Pancreas (tissue), 10 donors: ENCODE results near the gene MRC2. TPM values are rescaled to one million over a fixed set of nuclear protein-coding genes. Genes with fewer than 3 reads are reported as not detected.
A peak's percentile ranks its signal among the peaks of the same experiment; 100 is the strongest.

Experiments
- ATAC-seq, 4 donors: fragments of 200-7000 bp; cut with Tn5 transposase; one replicate each; pipeline versions ENCODE4 v1.8.0 to v1.9.1; 2020; ENCODE audit warnings: mild to moderate bottlenecking in 4 of 4, moderate library complexity in 4 of 4
- DNase-seq, 6 donors: peaks; one replicate each; pipeline ENCODE4 v3.0.0-alpha.2; 2020
- FAIRE-seq: peaks from 2 replicates; lab custom pipeline; 2012; peaks lifted over from hg19 to GRCh38; lab: Jason Lieb, UNC
- H3K27ac ChIP-seq, 4 donors: fragments of 200-600 bp; sonication (generic); 1 replicate in 3 of 4; 2 replicates in 1 of 4; pipeline versions ENCODE4 v1.5.0 to v1.8.0; 2020
- H3K27me3 ChIP-seq, 4 donors: fragments of 200-600 bp; one replicate each; pipeline ENCODE4 v1.8.0; 2021
- H3K36me3 ChIP-seq, 3 donors: fragments of 200-600 bp; sonication (generic) in 1 of 3; one replicate each; pipeline versions ENCODE4 v1.5.0 to v1.8.0; 2020 to 2021
- H3K4me1 ChIP-seq, 3 donors: fragments of 200-600 bp; one replicate each; pipeline ENCODE4 v1.8.0; 2021
- H3K4me3 ChIP-seq, 4 donors: fragments of 200-600 bp; sonication (generic) in 2 of 4; one replicate each; pipeline versions ENCODE4 v1.5.0 to v1.8.0; 2020 to 2021
- H3K9me3 ChIP-seq, 4 donors: fragments of 200-600 bp; one replicate each; pipeline ENCODE4 v1.8.0; 2021
- WGBS, 2 donors: extraction: QIAGEN DNeasy Blood & Tissue Kit; methylation state at CpG; one replicate each; pipeline ENCODE4 v1.1.7; 2013; 5-methylcytosine and 5-hydroxymethylcytosine counted together
- intact Hi-C, 3 donors: fragments of 100-400 bp; cut with DNase I; formaldehyde crosslinking; loops; one replicate each; pipeline versions ENCODE4 v1.11.1 to v1.14.2; 2022
- polyA plus RNA-seq, 2 donors: library from polyadenylated mRNA; stranded (reverse); fragments of 200-250 nt; gene quantifications; one replicate each; pipeline ENCODE4 v1.2.3, GENCODE V29; 2013
- total RNA-seq, 6 donors: library from RNA; stranded (reverse); fragmentation: NEBNext Ultra II Directional in 4 of 6; extraction: Animal tissue kit (Norgen Biotek cat#: 25700) in 4 of 6; gene quantifications; one replicate each; pipeline versions ENCODE4 v1.2.1 to v1.2.4, GENCODE V29; 2021 to 2023
- TF ChIP-seq, protein P1 (sequence below), 4 donors: fragments of 200-600 bp; sonication (generic) in 3 of 4; IDR thresholded peaks; one replicate each; pipeline versions ENCODE4 v1.5.0 to v1.8.0; 2021; ENCODE audit warnings: antibody characterized with exemption in 4 of 4
- donor health status: healthy with polysubstance abuse.
- donor health status: DM: no; HTN: no; CAD: no; lungs with moderate emphysema.
- donor health status: DM: no; HTN: no; CAD: no.
- donor health status: control.
- donor health status: control.
- donor health status: Bipolar disorder and iron deficiency.
- donor health status: DM: yes; HTN: yes; CAD: no.
- donor health status: DM: no; HTN: no; CAD: no.
- donor health status: DM: no; HTN: no; CAD: no.
- donor health status: DM: yes; HTN: yes; CAD: no.

Gene MRC2
- total and polyA plus RNA-seq, 8 donors = 1.6 to 25.4 (median 5.1) TPM

DNA sequence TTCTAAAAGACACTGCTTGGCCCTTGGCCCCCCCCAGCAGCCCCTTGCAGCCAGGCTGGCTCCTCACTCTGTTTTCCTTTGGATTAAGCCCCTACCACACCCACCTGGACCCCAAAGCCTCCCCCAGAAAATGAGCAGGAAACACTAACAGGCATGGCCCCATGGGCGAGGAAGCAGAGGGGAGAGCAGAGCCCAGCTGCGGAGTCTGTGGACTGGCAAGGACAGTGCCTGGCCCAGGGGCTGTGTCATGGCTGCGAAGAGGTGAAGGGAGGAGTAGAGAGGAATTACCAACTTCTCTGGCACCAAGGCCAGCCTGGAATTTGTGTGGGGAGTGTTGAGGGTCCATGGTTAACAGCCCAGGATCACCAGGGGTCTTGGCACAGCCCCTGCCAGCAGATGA, 47.4 kb downstream of the MRC2 start:
- Histone ChIP-seq H3K4me3 (no peak overlapping the region), H3K9me3 (no peaks in the 10 kb centered on the region), H3K36me3 (no peaks in the 10 kb centered on the region), H3K27me3 (no peaks in the 10 kb centered on the region), H3K4me1 (no peaks in the 10 kb centered on the region), H3K27ac (no peak overlapping the region)
- WGBS, 2 donors = 71 to 73% methylated on average over 3 of the region's 3 CpGs
- DNase-seq = no peak
- no peak for FAIRE-seq
- intact Hi-C loops = loop anchor here in 1 of 3 donors (10.0 kb wide), 1 partner anchor 730 kb away; no protein-coding TSS in a partner anchor
- no peak for ATAC-seq
- TF ChIP-seq, protein P1, sequence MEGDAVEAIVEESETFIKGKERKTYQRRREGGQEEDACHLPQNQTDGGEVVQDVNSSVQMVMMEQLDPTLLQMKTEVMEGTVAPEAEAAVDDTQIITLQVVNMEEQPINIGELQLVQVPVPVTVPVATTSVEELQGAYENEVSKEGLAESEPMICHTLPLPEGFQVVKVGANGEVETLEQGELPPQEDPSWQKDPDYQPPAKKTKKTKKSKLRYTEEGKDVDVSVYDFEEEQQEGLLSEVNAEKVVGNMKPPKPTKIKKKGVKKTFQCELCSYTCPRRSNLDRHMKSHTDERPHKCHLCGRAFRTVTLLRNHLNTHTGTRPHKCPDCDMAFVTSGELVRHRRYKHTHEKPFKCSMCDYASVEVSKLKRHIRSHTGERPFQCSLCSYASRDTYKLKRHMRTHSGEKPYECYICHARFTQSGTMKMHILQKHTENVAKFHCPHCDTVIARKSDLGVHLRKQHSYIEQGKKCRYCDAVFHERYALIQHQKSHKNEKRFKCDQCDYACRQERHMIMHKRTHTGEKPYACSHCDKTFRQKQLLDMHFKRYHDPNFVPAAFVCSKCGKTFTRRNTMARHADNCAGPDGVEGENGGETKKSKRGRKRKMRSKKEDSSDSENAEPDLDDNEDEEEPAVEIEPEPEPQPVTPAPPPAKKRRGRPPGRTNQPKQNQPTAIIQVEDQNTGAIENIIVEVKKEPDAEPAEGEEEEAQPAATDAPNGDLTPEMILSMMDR (IDR thresholded peaks at IDR 0.05) = no peak

DNA sequence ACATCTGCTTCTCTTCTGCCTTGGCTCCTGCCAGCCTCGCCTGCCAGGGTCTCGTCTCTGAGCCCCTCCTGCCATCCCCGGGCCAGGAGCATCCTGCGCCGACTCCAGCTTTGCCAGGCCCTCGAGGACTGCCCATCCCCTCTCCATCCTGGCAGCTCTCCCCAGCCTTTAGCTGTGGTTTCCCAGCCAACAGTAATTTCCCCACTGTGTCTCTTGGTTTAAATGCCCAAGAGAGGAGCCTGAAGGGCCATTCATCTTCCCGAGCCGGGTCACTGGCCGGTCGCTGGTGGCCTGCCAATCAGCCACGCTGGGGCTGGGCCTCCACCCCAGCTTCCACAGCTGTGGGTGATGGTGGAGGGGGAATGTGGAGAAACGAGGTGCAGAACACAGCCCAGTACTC, 47.8 kb downstream of the MRC2 start:
- no peaks in the 10 kb centered on the region for H3K27me3 ChIP-seq
- ATAC-seq = peak in 1 of 4 donors; percentile 17
- no peaks in the 10 kb centered on the region for H3K4me1 ChIP-seq
- H3K9me3 ChIP-seq = no peaks in the 10 kb centered on the region
- intact Hi-C loops = loop anchor here in 1 of 3 donors (10.0 kb wide), 1 partner anchor 730 kb away; no protein-coding TSS in a partner anchor
- 50 to 59% methylated on average over 12 of the region's 12 CpGs for WGBS, 2 donors
- TF ChIP-seq, protein P1 (IDR thresholded peaks at IDR 0.05) = no peak
- no peak for DNase-seq
- H3K36me3 ChIP-seq = no peaks in the 10 kb centered on the region
- H3K4me3 ChIP-seq = no peak overlapping the region
- no peak for FAIRE-seq
- no peak overlapping the region for H3K27ac ChIP-seq

DNA sequence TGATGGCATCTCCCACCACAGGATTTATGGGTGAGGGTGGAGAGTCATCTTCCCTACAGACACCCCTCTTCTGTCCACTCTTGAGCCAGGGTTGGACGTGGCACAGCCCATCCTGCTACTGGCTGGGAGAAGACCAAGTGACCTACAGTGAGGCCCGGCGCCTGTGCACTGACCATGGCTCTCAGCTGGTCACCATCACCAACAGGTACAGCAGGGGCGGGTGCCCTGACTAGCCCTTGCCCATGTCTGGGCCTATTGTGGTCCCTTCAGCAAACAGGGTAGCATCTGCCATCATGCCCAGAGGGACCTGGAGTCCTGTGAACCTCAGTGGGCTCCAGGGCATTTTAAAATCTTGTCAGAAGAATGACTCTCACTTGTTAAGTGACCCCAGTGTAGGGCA, 48.2 kb downstream of the MRC2 start:
- Histone ChIP-seq H3K36me3 (no peaks in the 10 kb centered on the region), H3K4me1 (no peaks in the 10 kb centered on the region), H3K27me3 (no peaks in the 10 kb centered on the region), H3K27ac (no peak overlapping the region), H3K4me3 (no peak overlapping the region), H3K9me3 (no peaks in the 10 kb centered on the region)
- DNase-seq = no peak
- no peak for ATAC-seq
- TF ChIP-seq, protein P1 (IDR thresholded peaks at IDR 0.05) = no peak
- WGBS, 2 donors = 77 to 79% methylated on average over 4 of the region's 4 CpGs
- FAIRE-seq = no peak
- intact Hi-C loops = loop anchor here in 1 of 3 donors (10.0 kb wide), 1 partner anchor 729 kb away; no protein-coding TSS in a partner anchor

DNA sequence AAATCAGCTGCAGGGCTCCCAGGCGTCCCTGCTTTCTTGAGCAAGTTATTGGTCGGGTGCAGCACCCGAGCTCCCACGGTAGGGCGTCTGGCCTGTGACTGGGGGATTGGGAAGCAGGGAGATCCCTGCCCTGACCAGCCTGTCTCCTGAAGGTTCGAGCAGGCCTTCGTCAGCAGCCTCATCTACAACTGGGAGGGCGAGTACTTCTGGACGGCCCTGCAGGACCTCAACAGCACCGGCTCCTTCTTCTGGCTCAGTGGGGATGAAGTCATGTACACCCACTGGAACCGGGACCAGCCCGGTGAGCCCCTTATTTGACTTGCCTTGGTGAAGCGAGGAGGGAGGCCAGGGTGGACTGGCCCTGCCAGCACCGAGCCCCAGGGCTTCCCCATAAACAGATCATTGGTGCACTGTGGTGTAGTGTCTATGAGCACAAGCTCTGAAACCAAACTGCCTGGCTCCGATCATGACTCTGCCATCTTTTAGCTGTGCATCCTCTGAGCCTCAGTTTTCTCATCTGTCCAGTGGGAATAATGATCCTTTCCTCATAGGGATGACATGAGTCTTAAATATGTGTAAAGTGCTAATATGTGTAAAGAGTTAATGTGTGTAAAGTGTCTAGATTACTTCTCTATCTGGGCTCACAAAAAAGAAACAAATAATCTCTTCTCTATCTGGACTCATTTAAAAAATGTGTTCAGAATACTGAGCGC, 48.9 kb downstream of the MRC2 start:
- WGBS, 2 donors = 77 to 79% methylated on average over 16 of the region's 16 CpGs
- DNase-seq = no peak
- Histone ChIP-seq H3K4me3 (no peak overlapping the region), H3K9me3 (no peaks in the 10 kb centered on the region), H3K27ac (no peak overlapping the region), H3K36me3 (no peaks in the 10 kb centered on the region), H3K27me3 (no peaks in the 10 kb centered on the region), H3K4me1 (no peaks in the 10 kb centered on the region)
- ATAC-seq = no peak
- no peak for FAIRE-seq
- intact Hi-C loops = loop anchor here in 1 of 3 donors (10.0 kb wide), 1 partner anchor 728 kb away; no protein-coding TSS in a partner anchor
- TF ChIP-seq, protein P1 (IDR thresholded peaks at IDR 0.05) = no peak
